Caco-2 (cell line): ENCODE measurements around the gene ZNF837. TPM values are rescaled to one million over a fixed set of nuclear protein-coding genes. Genes with fewer than 3 reads are reported as not detected.
A peak's percentile ranks its signal among the peaks of the same experiment; 100 is the strongest.

Experiments used
- BruUV-seq: library from RNA; stranded (reverse); fragments of 400-500 nt; replicated peaks from 2 replicates; lab custom pipeline; 2021; lab: Mats Ljungman, UMichigan
- CTCF ChIA-PET: fragments of 300-600 bp; sonication (Branson Sonifier 250); formaldehyde crosslinking; loops from one replicate; lab custom pipeline; 2022; ENCODE audit warnings: antibody characterized with exemption; lab: Charles Lee
- POLR2A ChIA-PET: fragments of 300-600 bp; sonication (Branson Sonifier 250); formaldehyde crosslinking; loops from one replicate; lab custom pipeline; 2022; ENCODE audit warnings: antibody characterized with exemption; lab: Charles Lee
- DNase-seq, 2 experiments: peaks; one replicate each; pipeline versions ENCODE4 v3.0.0 to v3.0.0-alpha.2; 2020 to 2022
- H3K27me3 ChIP-seq: replicated peaks from 2 replicates; pipeline ENCODE4 v1.6.0; 2011; ENCODE audit warnings: low read length; ENCODE audit not compliant: control insufficient read depth, insufficient read depth
- H3K36me3 ChIP-seq: 2 replicates; pipeline ENCODE4 v1.5.1; 2011; ENCODE audit warnings: low read length; ENCODE audit not compliant: control insufficient read depth, insufficient read depth
- H3K4me1 ChIP-seq: fragments of 250-450 bp; sonication (Bioruptor Pico); 2 replicates; pipeline ENCODE4 v1.5.1; 2020; ENCODE audit warnings: mild to moderate bottlenecking
- H3K4me3 ChIP-seq: 2 replicates; pipeline ENCODE4 v1.5.1; 2011; ENCODE audit warnings: low read depth, mild to moderate bottlenecking, control low read depth, low read length
- H3K9me3 ChIP-seq: fragments of 250-450 bp; sonication (Bioruptor Pico); 2 replicates; pipeline ENCODE4 v1.5.1; 2020; ENCODE audit warnings: mild to moderate bottlenecking, moderate library complexity
- H3K27ac Mint-ChIP-seq: one replicate; pipeline ENCODE4 v1.8.0; 2022; ENCODE audit warnings: mixed read lengths; ENCODE audit not compliant: unreplicated experiment
- H3K27me3 Mint-ChIP-seq: one replicate; pipeline ENCODE4 v1.8.0; 2022; ENCODE audit warnings: mixed read lengths; ENCODE audit not compliant: insufficient read depth, unreplicated experiment
- H3K36me3 Mint-ChIP-seq: one replicate; pipeline ENCODE4 v1.8.0; 2022; ENCODE audit warnings: mild to moderate bottlenecking, mixed read lengths; ENCODE audit not compliant: insufficient read depth, unreplicated experiment
- H3K4me1 Mint-ChIP-seq: one replicate; pipeline ENCODE4 v1.8.0; 2022; ENCODE audit warnings: low read depth, mixed read lengths; ENCODE audit not compliant: unreplicated experiment
- H3K4me3 Mint-ChIP-seq: one replicate; pipeline ENCODE4 v1.8.0; 2022; ENCODE audit warnings: mild to moderate bottlenecking, moderate library complexity, mixed read lengths; ENCODE audit not compliant: unreplicated experiment
- H3K9me3 Mint-ChIP-seq: one replicate; pipeline ENCODE4 v1.8.0; 2022; ENCODE audit warnings: mixed read lengths; ENCODE audit not compliant: unreplicated experiment
- intact Hi-C: fragments of 100-400 bp; cut with micrococcal nuclease; formaldehyde crosslinking; loops from one replicate; pipeline ENCODE4 v1.10.0; 2022; ENCODE audit not compliant: unreplicated experiment
- total RNA-seq: library from RNA; stranded (reverse); gene quantifications from 2 replicates; pipeline ENCODE4 v1.2.3, GENCODE V29; 2022
- TF ChIP-seq, protein P1 (sequence below), 2 experiments: fragments of 200-600 bp in 1 of 2; IDR thresholded peaks; 1 replicate in 1 of 2; 2 replicates in 1 of 2; pipeline versions ENCODE4 v1.5.1 to v1.8.0; 2011 to 2022; ENCODE audit warnings: antibody characterized with exemption in 1 of 2, control low read depth in 1 of 2, inconsistent platforms in 1 of 2, low read depth in 1 of 2, low read length in 1 of 2, mild to moderate bottlenecking in 1 of 2, moderate library complexity in 1 of 2; ENCODE audit not compliant: insufficient read depth in 1 of 2, severe bottlenecking in 1 of 2, unreplicated experiment in 1 of 2

The ZNF837 gene
- total RNA-seq, 1 experiment from 2014 or later = 2.3 TPM

DNA sequence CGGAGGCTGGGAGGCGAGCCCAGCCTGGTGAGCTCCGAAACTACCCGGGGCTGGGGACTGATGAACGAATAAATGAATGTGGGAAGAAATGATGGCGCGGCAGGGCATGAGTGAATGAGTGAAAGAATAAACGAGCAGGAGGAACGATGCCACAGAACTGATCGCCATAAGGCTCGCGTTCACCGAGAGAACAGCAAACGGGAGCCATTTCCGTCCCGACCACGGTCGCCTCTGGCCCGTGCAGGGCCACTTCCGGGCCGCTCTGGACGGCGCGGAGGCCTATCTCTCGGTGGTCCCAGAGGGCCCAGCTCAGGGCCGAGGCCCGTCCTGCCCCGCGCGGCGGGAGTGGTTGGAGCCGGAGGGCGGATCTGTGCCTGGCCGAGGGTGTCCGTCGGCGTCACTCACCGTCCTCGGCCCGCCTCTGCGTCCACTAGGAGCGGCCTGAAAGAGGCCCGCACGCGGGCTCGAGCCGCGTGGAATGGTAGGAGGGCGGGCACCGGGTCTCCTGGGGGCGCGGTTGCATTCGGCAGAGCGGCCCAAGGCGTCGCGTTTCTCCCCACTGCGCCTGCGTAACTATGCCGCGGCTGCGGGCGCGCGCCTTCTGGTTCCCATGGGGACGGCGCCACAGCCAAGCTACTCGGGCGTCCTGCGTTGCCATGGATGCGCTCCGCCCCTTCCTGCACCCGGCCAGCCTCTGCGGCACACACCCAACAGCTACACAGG is 18.4 kb downstream of the ZNF837 start, which contains the start of gene ZNF497:
ZNF497 (minus strand) TSS at position 480 of the 723 bp plus-strand sequence. CDS start 5,116 bp downstream, outside the sequence.
- CTCF ChIA-PET = interaction anchor here (0.7 to 1.7 kb wide), 8 partner anchors 11 to 197 kb away, joined by 3 to 9 read pairs (median 4); partner anchors contain the start of genes ZBTB45, ZNF584 and ZSCAN22
- Mint-ChIP-seq H3K27me3 (no peaks in the 10 kb centered on the region), H3K36me3 (peaks cover 14% of the 10 kb centered on the region), H3K9me3 (no peaks in the 10 kb centered on the region), H3K4me3 (peak within 1 kb of the TSS; percentile 95), H3K4me1 (no peaks in the 10 kb centered on the region), H3K27ac (peak within 1 kb of the TSS; percentile 98)
- Histone ChIP-seq H3K4me3 (peak within 1 kb of the TSS; percentile 78), H3K27me3 (no peaks in the 10 kb centered on the region), H3K9me3 (no peaks in the 10 kb centered on the region), H3K4me1 (peaks cover 5% of the 10 kb centered on the region; the same call in 1 of the 2 replicates), H3K36me3 (no peaks in the 10 kb centered on the region)
- intact Hi-C loops = loop anchor here (1.0 to 2.0 kb wide), 3 partner anchors 19 to 38 kb away; partner anchors contain the start of gene ZNF837
- POLR2A ChIA-PET = interaction anchor here (0.5 to 1.8 kb wide), 20 partner anchors 11 to 1122 kb away, joined by 3 to 8 read pairs (median 4); partner anchors contain the start of genes ERVK3-1, RNF225, TRIM28 and ZNF274
- BruUV-seq = TSS peak; percentile 41
- DNase-seq = peak; percentile 96 to 97
- TF ChIP-seq, protein P1, sequence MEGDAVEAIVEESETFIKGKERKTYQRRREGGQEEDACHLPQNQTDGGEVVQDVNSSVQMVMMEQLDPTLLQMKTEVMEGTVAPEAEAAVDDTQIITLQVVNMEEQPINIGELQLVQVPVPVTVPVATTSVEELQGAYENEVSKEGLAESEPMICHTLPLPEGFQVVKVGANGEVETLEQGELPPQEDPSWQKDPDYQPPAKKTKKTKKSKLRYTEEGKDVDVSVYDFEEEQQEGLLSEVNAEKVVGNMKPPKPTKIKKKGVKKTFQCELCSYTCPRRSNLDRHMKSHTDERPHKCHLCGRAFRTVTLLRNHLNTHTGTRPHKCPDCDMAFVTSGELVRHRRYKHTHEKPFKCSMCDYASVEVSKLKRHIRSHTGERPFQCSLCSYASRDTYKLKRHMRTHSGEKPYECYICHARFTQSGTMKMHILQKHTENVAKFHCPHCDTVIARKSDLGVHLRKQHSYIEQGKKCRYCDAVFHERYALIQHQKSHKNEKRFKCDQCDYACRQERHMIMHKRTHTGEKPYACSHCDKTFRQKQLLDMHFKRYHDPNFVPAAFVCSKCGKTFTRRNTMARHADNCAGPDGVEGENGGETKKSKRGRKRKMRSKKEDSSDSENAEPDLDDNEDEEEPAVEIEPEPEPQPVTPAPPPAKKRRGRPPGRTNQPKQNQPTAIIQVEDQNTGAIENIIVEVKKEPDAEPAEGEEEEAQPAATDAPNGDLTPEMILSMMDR (IDR thresholded peaks at IDR 0.05; ENCODE audit: insufficient read depth in 1 of 2, low read depth in 1 of 2, low read length in 1 of 2, severe bottlenecking in 1 of 2, unreplicated experiment in 1 of 2) = no peak

DNA sequence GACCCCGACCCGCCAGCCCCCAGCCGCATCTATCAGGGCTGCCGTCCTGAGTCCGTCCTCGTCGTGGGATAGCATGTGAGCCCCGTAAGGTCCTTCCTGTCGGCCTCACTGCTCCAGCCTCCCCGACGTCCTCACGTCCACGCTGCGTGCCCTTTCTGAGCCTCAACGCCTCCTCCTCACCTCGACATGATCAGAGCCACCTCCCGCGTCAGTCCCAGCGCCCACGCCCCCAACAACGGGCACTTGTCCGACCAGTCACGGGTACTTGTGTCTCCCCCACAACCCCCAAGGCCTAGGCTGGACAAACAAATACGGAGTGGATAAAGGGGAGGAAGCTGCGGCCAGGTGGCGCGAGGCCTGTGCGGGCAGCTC is 18.9 kb downstream of the ZNF837 start:
- TF ChIP-seq, protein P1 (IDR thresholded peaks at IDR 0.05; ENCODE audit: insufficient read depth in 1 of 2, low read depth in 1 of 2, low read length in 1 of 2, severe bottlenecking in 1 of 2, unreplicated experiment in 1 of 2) = no peak
- peaks cover 14% of the 10 kb centered on the region for H3K36me3 Mint-ChIP-seq

DNA sequence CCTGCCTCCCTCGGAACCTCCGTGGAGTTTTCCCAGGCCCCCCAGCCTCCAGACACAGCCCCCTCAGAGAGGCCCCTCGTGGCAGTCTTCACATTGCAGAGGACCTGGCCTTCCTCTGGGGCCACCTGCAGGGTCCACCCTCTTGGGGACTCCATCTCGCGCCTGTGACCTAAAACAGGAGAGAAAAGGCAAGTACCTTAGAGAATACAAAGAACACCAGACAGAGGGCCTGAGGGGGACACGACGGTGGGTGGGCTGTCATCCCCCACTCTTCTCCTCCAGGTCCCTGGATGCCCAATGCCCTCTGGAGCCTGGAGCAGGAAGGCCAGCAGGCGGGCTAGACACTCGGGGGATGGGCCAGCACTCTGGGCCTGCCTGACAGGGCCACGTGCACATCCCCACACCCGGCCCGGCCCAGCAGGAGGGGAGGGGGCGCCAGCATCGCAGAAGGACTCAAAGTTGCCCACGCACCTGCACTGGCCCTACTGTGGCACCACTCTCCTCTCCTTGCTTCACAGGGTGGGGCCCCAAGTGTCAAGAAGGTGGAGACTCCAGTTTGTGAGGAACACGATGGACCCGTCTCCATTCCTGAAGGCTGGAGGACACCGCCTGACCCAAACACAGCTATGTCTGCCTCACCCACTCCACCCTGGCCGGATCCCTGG is 23.2 kb downstream of the ZNF837 start:
- intact Hi-C loops = no loop called here
- TF ChIP-seq, protein P1 (IDR thresholded peaks at IDR 0.05; ENCODE audit: insufficient read depth in 1 of 2, low read depth in 1 of 2, low read length in 1 of 2, severe bottlenecking in 1 of 2, unreplicated experiment in 1 of 2) = no peak
- Mint-ChIP-seq H3K4me1 (no peaks in the 10 kb centered on the region), H3K27me3 (no peaks in the 10 kb centered on the region), H3K36me3 (peaks cover 11% of the 10 kb centered on the region), H3K4me3 (no peak overlapping the region), H3K9me3 (no peaks in the 10 kb centered on the region), H3K27ac (no peak overlapping the region)
- peaks cover 5% of the 10 kb centered on the region; the same call in 1 of the 2 replicates for H3K4me1 ChIP-seq
- no TSS peak for BruUV-seq
- no peaks in the 10 kb centered on the region for H3K27me3 ChIP-seq
- CTCF ChIA-PET = no interaction called here
- no peak for DNase-seq
- POLR2A ChIA-PET = no interaction called here
- no peaks in the 10 kb centered on the region for H3K9me3 ChIP-seq
- H3K36me3 ChIP-seq = no peaks in the 10 kb centered on the region
- H3K4me3 ChIP-seq = no peak overlapping the region

More for the DNA sequence above, 18.9 kb downstream of the ZNF837 start:
- no peaks in the 10 kb centered on the region for H3K27me3 Mint-ChIP-seq
- H3K9me3 Mint-ChIP-seq = no peaks in the 10 kb centered on the region
- peak; percentile 69 to 75 for DNase-seq
- Histone ChIP-seq H3K27me3 (no peaks in the 10 kb centered on the region), H3K4me3 (peak overlapping the region; percentile 78), H3K9me3 (no peaks in the 10 kb centered on the region), H3K36me3 (no peaks in the 10 kb centered on the region), H3K4me1 (peaks cover 5% of the 10 kb centered on the region; the same call in 1 of the 2 replicates)
- peak overlapping the region; percentile 98 for H3K27ac Mint-ChIP-seq
- POLR2A ChIA-PET = interaction anchor here (0.5 to 1.8 kb wide), 16 partner anchors 18 to 1122 kb away, joined by 3 to 8 read pairs (median 5); partner anchors contain the start of genes ERVK3-1, RNF225, TRIM28 and ZNF446
- intact Hi-C loops = loop anchor here (1.0 to 2.0 kb wide), 3 partner anchors 19 to 39 kb away; partner anchors contain the start of gene ZNF837
- H3K4me3 Mint-ChIP-seq = peak overlapping the region; percentile 95
- CTCF ChIA-PET = interaction anchor here (0.7 to 1.7 kb wide), 6 partner anchors 11 to 198 kb away, joined by 3 to 9 read pairs (median 4); partner anchors contain the start of genes ZBTB45 and ZNF584
- no peaks in the 10 kb centered on the region for H3K4me1 Mint-ChIP-seq
- BruUV-seq = TSS peak; percentile 75
